Pancreas (tissue), 10 donors: ENCODE results near the gene COPG2. TPM values are rescaled to one million over a fixed set of nuclear protein-coding genes. Genes with fewer than 3 reads are reported as not detected.
A peak's percentile ranks its signal among the peaks of the same experiment; 100 is the strongest.
"Not testable (repeated sequence)": the region's sequence is repeated elsewhere in the genome, so short reads cannot be mapped to it uniquely, and the experiment has no call there.

Experiments used
- ATAC-seq, 4 donors: fragments of 200-7000 bp; cut with Tn5 transposase; one replicate each; pipeline versions ENCODE4 v1.8.0 to v1.9.1; 2020; ENCODE audit warnings: mild to moderate bottlenecking in 4 of 4, moderate library complexity in 4 of 4
- DNase-seq, 6 donors: peaks; one replicate each; pipeline ENCODE4 v3.0.0-alpha.2; 2020
- FAIRE-seq: peaks from 2 replicates; lab custom pipeline; 2012; peaks lifted over from hg19 to GRCh38; lab: Jason Lieb, UNC
- H3K27ac ChIP-seq, 4 donors: fragments of 200-600 bp; sonication (generic); 1 replicate in 3 of 4; 2 replicates in 1 of 4; pipeline versions ENCODE4 v1.5.0 to v1.8.0; 2020
- H3K27me3 ChIP-seq, 4 donors: fragments of 200-600 bp; one replicate each; pipeline ENCODE4 v1.8.0; 2021
- H3K36me3 ChIP-seq, 3 donors: fragments of 200-600 bp; sonication (generic) in 1 of 3; one replicate each; pipeline versions ENCODE4 v1.5.0 to v1.8.0; 2020 to 2021
- H3K4me1 ChIP-seq, 3 donors: fragments of 200-600 bp; one replicate each; pipeline ENCODE4 v1.8.0; 2021
- H3K4me3 ChIP-seq, 4 donors: fragments of 200-600 bp; sonication (generic) in 2 of 4; one replicate each; pipeline versions ENCODE4 v1.5.0 to v1.8.0; 2020 to 2021
- H3K9me3 ChIP-seq, 4 donors: fragments of 200-600 bp; one replicate each; pipeline ENCODE4 v1.8.0; 2021
- WGBS, 2 donors: extraction: QIAGEN DNeasy Blood & Tissue Kit; methylation state at CpG; one replicate each; pipeline ENCODE4 v1.1.7; 2013; 5-methylcytosine and 5-hydroxymethylcytosine counted together
- intact Hi-C, 3 donors: fragments of 100-400 bp; cut with DNase I; formaldehyde crosslinking; loops; one replicate each; pipeline versions ENCODE4 v1.11.1 to v1.14.2; 2022
- polyA plus RNA-seq, 2 donors: library from polyadenylated mRNA; stranded (reverse); fragments of 200-250 nt; gene quantifications; one replicate each; pipeline ENCODE4 v1.2.3, GENCODE V29; 2013
- total RNA-seq, 6 donors: library from RNA; stranded (reverse); fragmentation: NEBNext Ultra II Directional in 4 of 6; extraction: Animal tissue kit (Norgen Biotek cat#: 25700) in 4 of 6; gene quantifications; one replicate each; pipeline versions ENCODE4 v1.2.1 to v1.2.4, GENCODE V29; 2021 to 2023
- TF ChIP-seq, protein P1 (sequence below), 4 donors: fragments of 200-600 bp; sonication (generic) in 3 of 4; IDR thresholded peaks; one replicate each; pipeline versions ENCODE4 v1.5.0 to v1.8.0; 2021; ENCODE audit warnings: antibody characterized with exemption in 4 of 4
- donor health status: healthy with polysubstance abuse.
- donor health status: DM: no; HTN: no; CAD: no; lungs with moderate emphysema.
- donor health status: DM: no; HTN: no; CAD: no.
- donor health status: control.
- donor health status: control.
- donor health status: Bipolar disorder and iron deficiency.
- donor health status: DM: yes; HTN: yes; CAD: no.
- donor health status: DM: no; HTN: no; CAD: no.
- donor health status: DM: no; HTN: no; CAD: no.
- donor health status: DM: yes; HTN: yes; CAD: no.

COPG2 gene
- total and polyA plus RNA-seq, 8 donors = 3.8 to 13.5 (median 8.4) TPM

GRCh38 chr7:130515315-130516040, 153.1 kb downstream of the COPG2 start:
- TF ChIP-seq, protein P1, sequence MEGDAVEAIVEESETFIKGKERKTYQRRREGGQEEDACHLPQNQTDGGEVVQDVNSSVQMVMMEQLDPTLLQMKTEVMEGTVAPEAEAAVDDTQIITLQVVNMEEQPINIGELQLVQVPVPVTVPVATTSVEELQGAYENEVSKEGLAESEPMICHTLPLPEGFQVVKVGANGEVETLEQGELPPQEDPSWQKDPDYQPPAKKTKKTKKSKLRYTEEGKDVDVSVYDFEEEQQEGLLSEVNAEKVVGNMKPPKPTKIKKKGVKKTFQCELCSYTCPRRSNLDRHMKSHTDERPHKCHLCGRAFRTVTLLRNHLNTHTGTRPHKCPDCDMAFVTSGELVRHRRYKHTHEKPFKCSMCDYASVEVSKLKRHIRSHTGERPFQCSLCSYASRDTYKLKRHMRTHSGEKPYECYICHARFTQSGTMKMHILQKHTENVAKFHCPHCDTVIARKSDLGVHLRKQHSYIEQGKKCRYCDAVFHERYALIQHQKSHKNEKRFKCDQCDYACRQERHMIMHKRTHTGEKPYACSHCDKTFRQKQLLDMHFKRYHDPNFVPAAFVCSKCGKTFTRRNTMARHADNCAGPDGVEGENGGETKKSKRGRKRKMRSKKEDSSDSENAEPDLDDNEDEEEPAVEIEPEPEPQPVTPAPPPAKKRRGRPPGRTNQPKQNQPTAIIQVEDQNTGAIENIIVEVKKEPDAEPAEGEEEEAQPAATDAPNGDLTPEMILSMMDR (IDR thresholded peaks at IDR 0.05) = no peak
- H3K27me3 ChIP-seq = no peaks in the 10 kb centered on the region
- H3K36me3 ChIP-seq = no peaks in the 10 kb centered on the region
- 83 to 90% methylated on average over 3 of the region's 3 CpGs for WGBS, 2 donors
- no peak overlapping the region for H3K27ac ChIP-seq
- H3K9me3 ChIP-seq = no peaks in the 10 kb centered on the region
- no peak for ATAC-seq
- FAIRE-seq = no peak
- intact Hi-C loops = no loop called here
- no peak for DNase-seq
- H3K4me1 ChIP-seq = no peaks in the 10 kb centered on the region
- no peak overlapping the region for H3K4me3 ChIP-seq

- ATAC-seq (no peak), FAIRE-seq (no peak), DNase-seq (no peak)
- Histone ChIP-seq H3K27ac (no peak overlapping the region), H3K27me3 (no peaks in the 10 kb centered on the region), H3K4me3 (no peak overlapping the region), H3K36me3 (no peaks in the 10 kb centered on the region), H3K9me3 (no peaks in the 10 kb centered on the region), H3K4me1 (peaks cover 0 to 5% (median 3%) of the 10 kb centered on the region in 3 donors)
- intact Hi-C loops = no loop called here
- 97 to 99% methylated on average over 1 of the region's 1 CpG for WGBS, 2 donors
- TF ChIP-seq, protein P1 (IDR thresholded peaks at IDR 0.05) = no peak
These were observed 155.1 kb downstream of the COPG2 start for GRCh38 chr7:130513447-130513846.

- WGBS, 2 donors = 62 to 64% methylated on average over 3 of the region's 3 CpGs
- ATAC-seq = peak in 2 of 4 donors; percentile 68 to 82
- H3K36me3 ChIP-seq, intact Hi-C loops, H3K27me3 ChIP-seq, FAIRE-seq, H3K27ac ChIP-seq, H3K9me3 ChIP-seq, DNase-seq, H3K4me1 ChIP-seq, H3K4me3 ChIP-seq: not testable (repeated sequence)
These were observed 156.5 kb downstream of the COPG2 start for GRCh38 chr7:130512038-130512437.

DNA sequence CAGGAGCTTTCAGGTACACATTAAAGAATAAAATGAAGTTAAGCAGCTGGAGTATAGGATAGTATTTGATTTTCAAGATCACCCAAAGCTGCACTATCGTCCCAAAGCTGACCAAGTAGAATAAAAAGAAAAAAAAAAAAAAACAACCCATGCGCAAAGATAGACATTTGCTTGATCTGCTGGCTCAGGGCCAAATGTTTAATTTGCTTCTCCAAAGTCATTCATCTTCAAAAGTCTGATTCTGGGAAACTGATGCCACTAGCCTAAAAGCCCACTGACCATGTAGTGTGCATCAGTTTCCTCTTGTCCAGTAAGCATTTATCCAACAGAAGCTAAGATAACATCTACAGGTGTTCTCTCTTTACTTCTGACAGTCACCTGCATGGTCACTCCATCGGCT, 162.2 kb downstream of the COPG2 start:
- no peaks in the 10 kb centered on the region for H3K9me3 ChIP-seq
- H3K4me3 ChIP-seq = no peak overlapping the region
- no peaks in the 10 kb centered on the region for H3K27me3 ChIP-seq
- H3K27ac ChIP-seq = no peak overlapping the region
- peaks cover 0 to 19% (median 6%) of the 10 kb centered on the region in 3 donors for H3K36me3 ChIP-seq
- no peak for DNase-seq
- TF ChIP-seq, protein P1 (IDR thresholded peaks at IDR 0.05) = no peak
- ATAC-seq = no peak
- intact Hi-C loops = no loop called here
- H3K4me1 ChIP-seq = peaks cover 0 to 5% (median 3%) of the 10 kb centered on the region in 3 donors
- no peak for FAIRE-seq
- 91 to 93% methylated on average over 3 of the region's 3 CpGs for WGBS, 2 donors

DNA sequence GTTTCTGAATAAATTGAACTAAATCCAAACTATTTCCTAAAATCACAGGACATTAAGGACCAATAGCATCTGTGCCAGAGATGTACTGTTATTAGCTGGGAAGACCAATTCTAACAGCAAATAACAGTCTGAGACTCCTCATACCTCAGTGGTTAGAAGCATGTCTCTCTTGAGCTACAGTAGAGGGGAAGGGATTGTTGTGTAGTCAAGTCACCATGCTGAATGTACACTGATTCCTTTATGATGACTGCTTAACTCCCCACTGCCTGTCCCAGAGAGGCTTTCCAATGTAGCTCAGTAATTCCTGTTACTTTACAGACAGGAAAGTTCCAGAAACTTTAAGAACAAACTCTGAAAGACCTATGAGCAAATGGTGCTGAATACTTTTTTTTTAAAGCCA, 162.8 kb downstream of the COPG2 start:
- Histone ChIP-seq H3K4me1 (peaks cover 0 to 5% (median 3%) of the 10 kb centered on the region in 3 donors), H3K4me3 (no peak overlapping the region), H3K27me3 (no peaks in the 10 kb centered on the region), H3K27ac (no peak overlapping the region), H3K9me3 (no peaks in the 10 kb centered on the region), H3K36me3 (peaks cover 0 to 21% (median 6%) of the 10 kb centered on the region in 3 donors)
- no peak for DNase-seq
- intact Hi-C loops = no loop called here
- no peak for ATAC-seq
- no peak for FAIRE-seq
- TF ChIP-seq, protein P1 (IDR thresholded peaks at IDR 0.05) = no peak
